ENCODE measurements around the gene DDX25. TPM values are rescaled to one million over a fixed set of nuclear protein-coding genes. Genes with fewer than 3 reads are reported as not detected.

Gene DDX25
- total and polyA plus RNA-seq, 4 donors: 0.14 to 0.37 (median 0.17) TPM

DNA sequence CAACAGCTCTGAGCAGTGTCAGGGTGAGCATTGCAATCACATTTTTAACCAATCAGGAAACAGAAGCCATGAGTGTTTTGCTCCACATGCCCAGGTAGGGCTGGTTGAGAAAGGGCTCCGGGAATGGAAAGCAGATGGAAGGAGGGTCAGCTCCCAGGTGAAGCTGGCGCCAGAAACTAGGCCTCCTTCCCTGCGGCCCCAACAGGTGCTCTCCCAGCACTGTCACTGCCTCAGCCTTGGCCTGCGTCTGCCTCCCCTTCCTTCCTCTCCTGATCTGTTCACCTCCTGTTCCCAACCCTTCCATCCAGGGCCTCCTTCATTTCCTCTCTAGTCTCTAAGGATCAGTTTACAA lies 36.9 kb downstream of the DDX25 start:
- Histone ChIP-seq H3K27ac (ENCODE audit: low read depth in 1 of 2, low read length in 1 of 2) (no peak overlapping the region), H3K36me3 (ENCODE audit: control insufficient read depth in 4 of 4, insufficient read depth in 4 of 4, low read length in 4 of 4) (no peaks in the 10 kb centered on the region), H3K27me3 (ENCODE audit: control insufficient read depth in 3 of 3, insufficient read depth in 3 of 3, low read length in 2 of 3) (peaks cover 0 to 8% (median 0%) of the 10 kb centered on the region in 3 donors), H3K4me1 (ENCODE audit: control insufficient read depth in 5 of 5, insufficient read depth in 5 of 5, low read length in 5 of 5) (peaks cover 0 to 4% (median 0%) of the 10 kb centered on the region in 5 donors), H3K4me3 (no peak overlapping the region), H3K9ac (ENCODE audit: insufficient read depth in 1 of 2, low read length in 2 of 2) (no peak overlapping the region), H3K9me3 (ENCODE audit: control insufficient read depth in 4 of 4, insufficient read depth in 3 of 4, low read length in 3 of 4) (no peaks in the 10 kb centered on the region)
- 89 to 93% methylated on average over 4 of the region's 4 CpGs for whole genome bisulfite sequencing, 2 donors
- TF ChIP-seq, protein P1, sequence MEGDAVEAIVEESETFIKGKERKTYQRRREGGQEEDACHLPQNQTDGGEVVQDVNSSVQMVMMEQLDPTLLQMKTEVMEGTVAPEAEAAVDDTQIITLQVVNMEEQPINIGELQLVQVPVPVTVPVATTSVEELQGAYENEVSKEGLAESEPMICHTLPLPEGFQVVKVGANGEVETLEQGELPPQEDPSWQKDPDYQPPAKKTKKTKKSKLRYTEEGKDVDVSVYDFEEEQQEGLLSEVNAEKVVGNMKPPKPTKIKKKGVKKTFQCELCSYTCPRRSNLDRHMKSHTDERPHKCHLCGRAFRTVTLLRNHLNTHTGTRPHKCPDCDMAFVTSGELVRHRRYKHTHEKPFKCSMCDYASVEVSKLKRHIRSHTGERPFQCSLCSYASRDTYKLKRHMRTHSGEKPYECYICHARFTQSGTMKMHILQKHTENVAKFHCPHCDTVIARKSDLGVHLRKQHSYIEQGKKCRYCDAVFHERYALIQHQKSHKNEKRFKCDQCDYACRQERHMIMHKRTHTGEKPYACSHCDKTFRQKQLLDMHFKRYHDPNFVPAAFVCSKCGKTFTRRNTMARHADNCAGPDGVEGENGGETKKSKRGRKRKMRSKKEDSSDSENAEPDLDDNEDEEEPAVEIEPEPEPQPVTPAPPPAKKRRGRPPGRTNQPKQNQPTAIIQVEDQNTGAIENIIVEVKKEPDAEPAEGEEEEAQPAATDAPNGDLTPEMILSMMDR (IDR thresholded peaks at IDR 0.05; ENCODE audit: control extremely low read depth, extremely low read depth): no peak
- ATAC-seq (ENCODE audit: insufficient read depth, low FRiP score): no peak
- no peak for DNase-seq

DNA sequence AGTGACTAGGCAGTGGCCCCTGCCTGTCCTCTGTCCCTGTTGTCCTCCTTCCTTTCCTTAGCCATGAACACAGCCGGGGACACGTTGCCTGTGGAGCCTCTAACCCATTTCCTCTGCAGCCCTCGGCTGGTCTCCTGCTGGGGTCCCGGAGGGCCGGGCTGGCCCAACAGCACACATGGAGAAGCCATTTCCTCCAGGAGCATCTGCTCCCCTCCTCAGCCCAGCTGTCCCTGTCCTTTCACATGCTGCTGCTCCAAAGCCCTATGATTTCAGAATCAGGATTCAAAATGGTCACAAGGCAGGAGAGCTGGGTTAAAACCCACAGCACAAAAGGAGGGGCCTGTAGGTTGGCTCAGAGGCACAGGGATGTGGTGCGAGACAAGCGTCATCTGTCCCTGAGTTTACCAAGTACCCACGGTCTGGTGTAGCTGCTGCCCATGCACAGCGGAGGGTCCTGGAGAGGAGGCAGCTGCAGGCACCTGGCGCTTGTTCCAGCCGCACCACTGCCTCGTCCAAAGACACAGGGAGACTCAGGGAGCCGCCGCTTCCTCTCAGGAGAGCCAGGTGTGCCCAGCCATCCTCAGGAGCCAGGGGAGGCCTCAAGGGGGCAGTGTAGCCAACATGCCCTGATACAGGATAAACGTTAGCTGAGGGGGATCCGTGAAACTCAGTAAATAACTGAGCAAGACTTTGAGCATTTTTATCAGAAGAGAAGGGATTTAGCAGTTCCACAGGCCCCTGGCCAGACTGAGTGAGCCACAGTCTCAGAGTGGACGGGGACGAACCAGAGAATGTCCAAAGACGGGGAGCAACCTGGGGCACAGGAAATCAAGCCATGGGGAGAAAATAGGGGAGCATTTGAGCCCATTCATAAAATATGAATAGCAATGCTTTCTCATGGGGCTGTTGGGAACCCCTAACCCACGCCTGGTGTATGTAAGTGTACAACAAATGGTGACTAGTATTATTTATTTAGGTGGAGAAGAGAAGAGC lies 37.6 kb downstream of the DDX25 start:
- TF ChIP-seq, protein P1 (IDR thresholded peaks at IDR 0.05; ENCODE audit: control extremely low read depth, extremely low read depth): peak; percentile 22
- Histone ChIP-seq H3K4me1 (ENCODE audit: control insufficient read depth in 5 of 5, insufficient read depth in 5 of 5, low read length in 5 of 5) (peaks cover 0 to 4% (median 0%) of the 10 kb centered on the region in 5 donors), H3K27me3 (ENCODE audit: control insufficient read depth in 3 of 3, insufficient read depth in 3 of 3, low read length in 2 of 3) (peaks cover 0 to 8% (median 0%) of the 10 kb centered on the region in 3 donors), H3K27ac (ENCODE audit: low read depth in 1 of 2, low read length in 1 of 2) (no peak overlapping the region), H3K9ac (ENCODE audit: insufficient read depth in 1 of 2, low read length in 2 of 2) (no peak overlapping the region), H3K9me3 (ENCODE audit: control insufficient read depth in 4 of 4, insufficient read depth in 3 of 4, low read length in 3 of 4) (no peaks in the 10 kb centered on the region), H3K36me3 (ENCODE audit: control insufficient read depth in 4 of 4, insufficient read depth in 4 of 4, low read length in 4 of 4) (no peaks in the 10 kb centered on the region), H3K4me3 (no peak overlapping the region)
- 34 to 36% methylated on average over 20 of the region's 20 CpGs for WGBS, 2 donors
- DNase-seq (peak; percentile 28 to 41 (median 41)), ATAC-seq (ENCODE audit: insufficient read depth, low FRiP score) (no peak)

DNA sequence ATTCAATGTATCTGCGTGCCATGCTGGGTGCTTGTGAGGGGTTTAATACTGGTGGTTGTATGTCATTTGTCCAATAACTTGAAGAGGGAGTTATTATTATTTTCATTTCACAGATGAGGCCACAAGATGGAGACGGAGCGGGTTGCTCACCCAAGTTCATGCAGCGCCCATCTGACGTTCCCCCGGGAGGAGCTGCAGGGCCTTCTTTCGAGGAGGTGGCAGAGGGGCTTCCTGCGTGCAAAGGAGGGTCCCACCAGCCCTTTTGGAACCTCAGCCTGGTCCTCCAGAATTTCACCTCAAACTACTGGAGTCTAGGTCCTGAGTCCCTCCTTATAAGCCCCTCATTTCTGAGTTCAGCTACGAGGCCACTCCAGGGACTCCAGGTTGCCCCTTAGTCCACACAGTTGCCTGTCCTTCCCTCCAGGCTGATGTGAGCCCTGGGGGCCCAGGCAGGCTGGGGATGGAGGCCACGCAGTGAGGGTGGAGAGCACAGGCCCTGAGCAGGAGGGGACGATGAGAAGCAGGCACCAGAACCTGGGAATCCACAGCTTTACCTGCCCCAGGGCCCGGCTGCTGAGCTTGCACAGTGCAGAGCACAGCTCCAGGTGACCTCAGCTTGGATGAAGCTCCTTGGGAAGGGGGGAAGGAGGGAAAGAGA lies 38.6 kb downstream of the DDX25 start:
- ATAC-seq (ENCODE audit: insufficient read depth, low FRiP score) (no peak), DNase-seq (no peak)
- no peaks in the 10 kb centered on the region for H3K36me3 ChIP-seq (ENCODE audit: control insufficient read depth in 4 of 4, insufficient read depth in 4 of 4, low read length in 4 of 4)
- no peak overlapping the region for H3K27ac ChIP-seq (ENCODE audit: low read depth in 1 of 2, low read length in 1 of 2)
- 91 to 94% methylated on average over 12 of the region's 12 CpGs for WGBS, 2 donors
- no peaks in the 10 kb centered on the region for H3K9me3 ChIP-seq (ENCODE audit: control insufficient read depth in 4 of 4, insufficient read depth in 3 of 4, low read length in 3 of 4)
- no peak overlapping the region for H3K9ac ChIP-seq (ENCODE audit: insufficient read depth in 1 of 2, low read length in 2 of 2)
- TF ChIP-seq, protein P1 (IDR thresholded peaks at IDR 0.05; ENCODE audit: control extremely low read depth, extremely low read depth): no peak
- peaks cover 0 to 8% (median 0%) of the 10 kb centered on the region in 3 donors for H3K27me3 ChIP-seq (ENCODE audit: control insufficient read depth in 3 of 3, insufficient read depth in 3 of 3, low read length in 2 of 3)
- H3K4me3 ChIP-seq: no peak overlapping the region
- peaks cover 0 to 4% (median 0%) of the 10 kb centered on the region in 5 donors for H3K4me1 ChIP-seq (ENCODE audit: control insufficient read depth in 5 of 5, insufficient read depth in 5 of 5, low read length in 5 of 5)
